ENCODE data around the gene RER1.
"Not testable (repeated sequence)": the region's sequence is repeated elsewhere in the genome, so short reads cannot be mapped to it uniquely, and the experiment has no call there.

RER1 gene

DNA sequence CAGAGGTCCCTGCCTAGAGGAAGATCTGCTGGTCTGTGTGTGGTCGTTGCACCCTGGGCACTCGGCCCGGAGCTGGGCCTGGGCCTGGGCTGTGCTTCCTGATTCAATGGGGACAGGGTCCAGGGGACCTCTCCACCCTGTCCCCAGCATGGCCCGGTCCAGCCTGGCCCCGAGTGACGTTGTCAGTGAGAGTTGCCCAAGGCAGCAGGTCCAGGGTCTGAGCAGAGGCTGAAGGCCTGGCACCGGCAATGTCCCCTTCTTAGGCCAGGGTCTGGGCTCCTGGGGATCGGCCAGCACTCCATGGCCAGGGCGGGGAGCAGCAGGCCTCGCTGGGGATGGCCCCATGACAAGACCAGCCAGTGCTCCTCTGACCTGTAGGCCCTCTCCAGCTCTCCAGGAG, 36.3 kb downstream of the RER1 start:
- DNase-seq (ENCODE audit: low spot score): no peak

DNA sequence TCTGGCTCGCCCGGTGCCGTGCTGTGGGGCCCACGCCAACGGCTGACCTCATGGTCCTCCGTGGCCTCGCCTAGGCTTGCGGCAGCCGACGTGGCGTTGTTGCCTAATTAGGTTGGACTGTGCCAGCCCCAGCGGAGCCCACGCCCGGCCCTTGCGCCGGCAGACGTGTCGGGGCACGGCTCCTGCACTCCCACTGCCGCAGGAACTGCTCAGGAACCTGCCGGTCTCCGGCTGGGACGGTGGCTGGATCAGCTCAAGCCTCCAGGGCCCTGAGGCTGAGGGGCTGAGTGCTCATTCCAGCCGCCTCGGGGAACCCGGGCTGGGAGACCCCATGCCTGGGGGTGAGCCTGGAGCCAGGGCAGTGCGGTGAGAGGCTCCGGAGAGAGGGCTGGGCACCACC, 36.8 kb downstream of the RER1 start:
- no peak for DNase-seq (ENCODE audit: low spot score)

DNA sequence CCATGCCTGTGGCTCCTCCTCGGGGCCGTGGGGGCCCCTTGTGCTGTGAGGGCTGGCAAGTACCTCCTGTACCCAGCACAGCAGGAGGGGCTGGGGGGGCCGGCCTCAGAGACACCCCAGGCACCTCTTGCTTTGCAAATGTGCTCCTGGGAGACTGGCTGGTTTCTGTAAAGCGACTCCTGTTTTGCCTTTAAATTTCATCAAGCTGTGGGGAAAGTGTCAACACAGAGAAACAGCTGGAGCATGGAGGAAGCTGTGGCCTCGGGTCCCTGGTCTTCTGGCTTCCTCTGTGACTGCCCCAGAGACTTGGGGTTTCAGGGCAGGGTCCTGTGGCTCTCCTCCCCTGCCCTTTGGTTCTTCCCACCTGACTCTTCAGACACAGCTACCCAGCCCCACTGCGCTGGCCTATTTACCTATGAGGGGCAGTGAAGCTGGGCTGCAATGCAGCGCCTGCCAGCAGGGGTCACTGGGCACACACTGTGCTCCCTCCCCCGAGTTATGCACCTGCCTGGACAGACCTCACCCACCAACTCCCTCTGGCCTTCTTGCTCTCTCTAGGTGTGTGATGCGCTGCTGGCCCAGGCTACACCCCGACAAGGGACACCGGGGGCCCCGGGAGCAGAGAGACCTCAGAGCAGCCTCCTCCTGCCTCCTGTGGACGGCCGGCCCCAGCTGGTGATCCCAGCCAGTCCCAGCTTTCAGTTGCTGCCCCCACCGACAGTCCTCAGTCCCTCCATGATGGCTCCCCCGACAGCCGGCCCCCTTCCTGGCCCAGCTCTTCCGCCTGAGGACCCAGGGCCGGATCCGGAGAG, 38.3 kb downstream of the RER1 start:
- DNase-seq (ENCODE audit: low spot score): no peak

DNA sequence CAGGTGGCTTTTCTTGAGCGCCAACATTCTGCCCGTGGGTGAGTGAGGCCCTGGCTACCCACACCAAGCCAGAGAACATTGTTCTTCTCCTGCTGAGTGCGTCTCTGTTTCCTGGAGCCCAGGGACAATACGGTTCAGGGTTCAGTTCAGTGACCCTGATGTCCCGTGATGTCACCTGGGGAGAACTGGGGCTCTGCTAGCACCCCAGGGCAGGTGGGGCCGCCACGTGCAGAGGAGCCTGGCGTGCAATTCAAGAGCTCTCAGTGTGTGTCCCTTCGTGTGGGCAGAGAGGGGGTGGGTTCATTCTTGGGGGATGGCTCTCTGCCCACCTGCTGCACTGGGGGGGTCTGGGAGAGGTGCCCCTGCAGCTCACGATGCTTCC, 38.9 kb downstream of the RER1 start:
- no peak for DNase-seq (ENCODE audit: low spot score)

DNA sequence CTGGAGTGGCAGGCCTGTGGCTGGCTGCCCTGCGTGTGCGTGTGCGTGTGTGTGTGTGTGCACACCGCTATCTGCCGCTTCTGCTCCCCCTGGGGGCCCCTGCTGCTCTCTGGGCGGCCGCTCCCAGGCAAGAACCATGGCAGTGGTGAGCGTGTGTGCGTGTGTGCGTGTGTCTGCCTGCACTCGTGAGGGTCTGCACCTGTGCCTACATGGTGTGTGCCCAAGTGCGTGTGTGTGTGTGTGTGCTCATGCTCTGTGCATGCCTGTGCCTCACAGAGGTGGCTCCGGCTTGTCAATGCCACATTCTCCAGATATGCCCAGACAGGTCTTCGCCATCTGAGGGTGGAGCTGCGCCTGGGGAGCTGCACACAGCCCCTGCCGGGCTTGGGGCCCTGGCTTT, 39.5 kb downstream of the RER1 start:
- DNase-seq (ENCODE audit: low spot score): no peak

DNA sequence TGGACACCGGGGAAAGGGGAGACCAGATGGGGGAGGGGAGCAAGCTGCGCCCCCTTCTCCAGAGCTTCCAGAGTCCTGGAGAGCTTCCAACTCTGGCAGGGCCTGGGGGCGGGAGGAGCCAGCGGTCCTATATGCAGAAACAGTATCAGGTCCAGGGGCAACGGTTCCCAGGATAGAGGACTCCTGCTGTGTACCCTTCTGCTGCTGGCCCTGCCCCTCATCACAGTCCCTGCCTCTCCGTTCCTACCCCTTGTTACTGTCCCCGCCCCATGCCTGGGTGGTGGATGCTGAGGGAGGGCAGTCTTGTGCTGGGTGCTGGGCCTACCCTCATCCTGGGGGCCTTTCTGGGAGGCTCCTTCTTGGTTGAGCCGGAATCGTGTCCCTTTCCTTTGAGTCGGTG, 39.9 kb downstream of the RER1 start:
- DNase-seq (ENCODE audit: low spot score): no peak

DNA sequence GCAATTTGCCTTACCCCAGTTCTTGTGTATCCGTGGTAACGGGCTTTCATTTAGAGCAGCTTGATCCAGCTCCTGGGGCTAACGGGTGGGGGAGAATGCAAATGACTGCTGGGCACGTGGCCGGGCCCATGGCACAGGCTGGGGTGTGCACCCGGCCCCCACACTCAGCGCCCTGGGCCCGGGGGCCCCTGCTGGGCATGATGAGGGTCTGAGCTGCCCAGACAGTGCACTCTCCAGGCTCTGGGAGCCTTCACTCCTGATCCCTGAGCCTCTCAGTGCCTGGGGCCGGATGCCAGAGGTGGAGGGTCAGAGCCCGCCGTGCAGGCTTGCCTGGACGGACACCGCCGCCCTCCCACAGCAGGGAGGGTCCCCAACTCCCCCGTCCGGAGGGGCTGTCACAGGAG, 40.8 kb downstream of the RER1 start:
- DNase-seq (ENCODE audit: low spot score): no peak

DNA sequence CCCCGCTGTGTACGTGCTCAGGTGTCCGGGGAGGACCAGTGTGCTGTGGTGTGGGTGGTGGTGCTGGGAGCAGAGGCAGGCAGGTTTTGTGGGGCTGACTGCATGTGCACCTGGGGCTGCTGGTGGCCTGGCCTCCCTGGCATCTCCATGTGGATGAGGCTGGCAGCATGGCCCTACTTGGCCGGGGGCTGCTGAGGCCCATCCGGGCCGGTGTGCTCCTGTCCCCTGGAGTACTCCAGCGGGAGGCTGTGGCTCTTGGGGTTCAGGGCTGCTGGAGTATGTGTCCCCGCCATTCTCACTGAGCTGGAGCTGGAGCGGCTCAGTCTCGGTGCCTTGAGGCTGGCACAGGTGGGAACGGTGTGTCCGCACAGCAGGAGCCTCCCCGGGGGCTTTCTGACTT, 41.6 kb downstream of the RER1 start:
- no peak for DNase-seq (ENCODE audit: low spot score)

DNA sequence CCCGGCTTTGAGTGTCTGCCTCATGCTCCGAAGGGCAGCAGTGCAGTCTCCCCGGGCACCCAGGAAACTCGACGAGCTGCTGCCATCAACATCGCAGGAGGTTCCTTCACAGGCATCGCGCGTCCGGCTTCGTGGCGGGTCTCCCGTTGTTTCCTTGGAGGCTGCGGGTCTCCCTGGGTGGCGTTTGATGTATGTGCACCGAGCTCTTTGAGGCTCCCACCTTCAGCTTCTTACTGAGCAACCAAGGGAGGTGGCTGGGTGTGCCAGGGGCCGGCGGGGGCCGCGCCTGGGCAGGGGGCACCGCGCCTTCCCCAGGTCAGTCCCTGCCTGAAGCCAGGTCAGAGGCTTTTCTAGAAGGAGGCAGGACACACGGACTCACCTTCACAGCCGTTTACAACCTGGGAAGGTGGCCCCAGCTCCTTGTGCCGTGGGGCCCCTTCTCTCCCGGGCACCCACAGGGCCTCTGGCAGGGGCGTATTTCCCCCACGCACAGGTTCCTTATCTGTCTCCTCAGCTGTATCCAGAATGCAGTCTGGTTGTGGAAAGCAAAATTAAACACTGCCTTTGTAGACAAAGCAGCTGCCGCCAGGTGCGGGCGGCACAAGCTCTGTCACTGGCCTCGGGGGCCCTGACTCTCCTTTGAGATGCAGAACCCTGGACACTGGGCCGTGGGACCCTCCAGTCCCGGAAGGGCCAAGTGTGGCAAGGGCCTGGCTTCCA, 42.5 kb downstream of the RER1 start:
- DNase-seq (ENCODE audit: low spot score): no peak

DNA sequence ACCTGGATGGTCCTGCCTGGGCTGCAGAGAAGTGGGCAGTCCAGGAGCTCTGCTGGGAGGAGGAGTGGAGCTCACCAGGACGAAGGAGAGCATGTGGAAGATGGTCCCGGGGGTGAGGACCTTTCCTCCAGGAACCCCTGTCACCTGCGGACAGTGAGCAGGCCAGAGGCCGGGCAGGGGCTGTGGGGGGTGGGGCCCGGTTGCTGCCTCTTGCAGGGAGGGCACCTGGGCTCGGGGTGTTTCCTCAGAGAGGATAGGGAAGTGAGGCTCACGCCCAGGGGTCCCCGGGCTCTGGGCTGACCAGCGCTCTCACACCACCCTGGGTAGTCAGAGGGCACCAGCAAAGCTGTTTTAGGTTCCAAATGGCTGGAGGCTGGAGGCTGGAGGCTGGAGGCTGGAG, 43.5 kb downstream of the RER1 start:
- no peak for DNase-seq (ENCODE audit: low spot score)

DNA sequence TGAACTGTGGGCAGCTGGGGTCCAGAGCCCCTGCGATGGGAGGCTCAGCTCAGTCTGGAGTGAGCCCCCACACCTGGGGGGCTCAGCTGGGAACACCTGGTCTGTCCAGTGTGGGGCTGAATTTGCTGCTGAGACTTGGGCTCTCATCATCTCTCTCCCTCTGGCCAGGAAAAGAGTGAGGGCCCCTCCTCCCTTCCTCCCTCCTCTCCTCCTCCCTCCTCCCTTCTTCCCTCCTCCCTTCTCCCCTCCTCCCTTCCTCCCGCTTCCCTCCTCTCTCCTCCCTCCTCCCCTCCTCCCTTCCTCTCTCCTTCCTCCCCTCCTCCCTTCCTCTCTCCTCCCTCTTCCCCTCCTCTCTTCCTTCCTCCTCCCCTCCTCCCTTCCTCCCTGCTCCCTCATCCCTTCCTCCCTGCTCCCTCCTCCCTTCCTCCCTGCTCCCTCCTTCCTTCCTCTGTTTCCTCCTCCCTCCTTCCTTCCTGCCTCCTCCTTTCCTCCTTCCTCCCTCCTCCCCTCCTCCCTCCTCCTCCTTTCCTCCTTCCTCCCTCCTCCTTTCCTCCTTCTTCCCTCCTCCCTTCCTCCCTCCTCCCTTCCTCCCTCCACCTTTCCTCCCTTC, 44.2 kb downstream of the RER1 start:
- DNase-seq (ENCODE audit: low spot score): no peak

DNA sequence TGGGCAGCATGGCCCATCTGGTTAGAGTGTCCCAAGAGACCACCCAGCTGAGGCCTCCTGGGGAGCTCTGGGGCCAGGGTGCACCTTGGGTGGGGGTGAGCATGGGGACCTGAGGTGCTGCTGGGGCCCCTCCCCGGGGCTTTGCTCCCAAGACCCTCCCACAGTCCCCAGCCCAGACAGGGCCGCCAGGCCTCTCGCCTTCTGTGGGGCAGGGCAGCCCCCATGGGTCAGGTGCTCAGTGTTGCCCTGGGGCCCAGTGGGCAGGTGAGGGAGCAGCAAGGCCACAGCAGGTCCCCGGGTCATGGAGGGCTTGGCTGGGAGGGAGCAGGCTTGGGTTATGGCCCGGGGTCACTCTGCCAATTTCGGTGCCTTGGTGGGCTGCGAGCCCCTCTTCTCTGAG, 45.2 kb downstream of the RER1 start:
- no peak for DNase-seq (ENCODE audit: low spot score)

DNA sequence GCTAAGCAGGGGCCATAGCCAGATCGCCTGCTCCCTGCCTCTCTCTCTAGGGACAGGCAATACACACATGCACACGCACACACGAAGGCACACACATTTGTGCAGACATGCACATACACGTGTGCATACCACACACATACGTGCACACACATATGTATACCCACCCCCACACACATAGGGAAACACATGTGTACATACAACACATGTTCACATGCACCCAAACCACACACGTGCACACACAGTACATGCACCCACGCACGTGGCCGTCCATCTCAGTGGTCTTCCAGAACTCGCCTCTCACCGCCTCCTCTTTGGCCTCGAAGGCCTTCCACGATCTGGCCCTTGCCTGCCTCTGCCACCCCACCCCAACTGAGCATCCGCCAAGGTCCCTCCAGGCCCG, 46.0 kb downstream of the RER1 start:
- no peak for DNase-seq (ENCODE audit: low spot score)

DNA sequence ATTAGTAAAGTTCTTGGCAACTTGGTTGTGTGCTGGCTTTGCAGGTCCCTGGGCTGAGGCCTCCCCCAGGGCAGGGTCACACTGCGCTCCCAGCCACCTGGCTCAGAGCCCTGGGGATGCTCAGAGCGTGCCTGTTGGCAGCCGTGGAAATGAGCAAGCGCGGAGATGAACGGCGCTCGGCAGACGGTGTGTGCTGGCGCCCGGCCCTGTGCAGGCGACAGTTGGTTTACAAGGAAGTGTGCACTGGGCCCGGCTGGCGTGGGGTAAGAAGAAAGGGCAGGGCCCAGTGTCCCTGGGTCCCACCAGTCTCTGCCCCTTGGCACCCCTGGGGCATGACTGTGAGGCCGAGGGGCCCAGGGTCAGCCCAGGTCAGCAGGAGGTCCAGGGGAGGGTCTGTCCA, 46.4 kb downstream of the RER1 start:
- DNase-seq (ENCODE audit: low spot score): no peak

DNA sequence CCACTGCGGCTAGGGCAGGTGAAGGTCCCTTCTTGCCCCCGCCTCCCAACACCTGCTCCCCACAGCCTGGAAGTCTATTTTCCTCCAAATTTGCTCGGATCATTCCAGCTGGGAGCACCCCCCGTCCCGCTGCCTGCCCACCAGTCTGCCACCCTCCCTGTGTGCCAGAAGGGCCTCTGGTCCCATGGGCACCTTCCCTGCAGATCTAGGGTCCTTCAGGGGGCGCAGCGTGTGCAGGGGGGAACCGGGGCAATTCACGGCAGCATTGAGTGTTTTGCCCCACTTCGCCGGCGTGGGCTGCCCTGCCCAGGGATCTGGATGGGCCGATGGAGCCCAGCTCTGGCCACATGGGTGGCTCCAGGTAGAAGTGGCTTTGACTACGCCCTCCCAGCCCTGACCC, 47.0 kb downstream of the RER1 start:
- DNase-seq (ENCODE audit: low spot score): no peak

DNA sequence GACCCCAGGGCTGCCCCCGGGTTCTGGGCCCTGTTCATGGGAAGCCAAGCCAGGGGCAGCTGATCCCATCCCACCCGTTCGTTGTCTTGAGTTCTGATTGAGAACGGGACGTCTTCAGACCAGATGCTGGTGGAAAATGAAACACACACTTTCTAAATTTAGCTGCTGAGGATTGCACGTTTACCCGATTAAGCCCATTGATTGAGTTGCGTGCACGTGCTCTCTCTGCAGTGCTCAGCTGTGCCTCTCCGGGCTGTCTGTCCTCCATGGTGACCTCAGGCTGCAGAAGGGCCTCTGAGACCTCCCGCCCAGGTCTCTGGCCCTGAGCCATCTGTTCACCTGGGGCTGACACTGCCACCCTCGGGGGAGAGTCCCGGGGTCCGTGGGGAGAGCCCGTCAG, 47.7 kb downstream of the RER1 start:
- DNase-seq (ENCODE audit: low spot score): no peak

DNA sequence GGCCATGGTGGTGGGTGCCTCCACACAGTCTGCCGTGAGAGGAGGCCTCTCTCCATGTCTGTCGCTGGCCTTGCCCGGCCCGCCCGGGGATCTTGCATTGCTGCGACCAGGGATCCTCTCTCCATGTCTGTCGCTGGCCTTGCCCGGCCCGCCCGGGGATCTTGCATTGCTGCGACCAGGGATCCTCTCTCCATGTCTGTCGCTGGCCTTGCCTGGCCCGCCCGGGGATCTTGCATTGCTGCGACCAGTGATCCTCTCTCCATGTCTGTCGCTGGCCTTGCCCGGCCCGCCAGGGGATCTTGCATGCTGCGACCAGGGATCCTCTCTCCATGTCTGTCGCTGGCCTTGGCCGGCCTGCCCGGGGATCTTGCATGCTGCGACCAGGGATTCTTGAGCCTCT, 48.7 kb downstream of the RER1 start:
- DNase-seq (ENCODE audit: low spot score): not testable (repeated sequence)

DNA sequence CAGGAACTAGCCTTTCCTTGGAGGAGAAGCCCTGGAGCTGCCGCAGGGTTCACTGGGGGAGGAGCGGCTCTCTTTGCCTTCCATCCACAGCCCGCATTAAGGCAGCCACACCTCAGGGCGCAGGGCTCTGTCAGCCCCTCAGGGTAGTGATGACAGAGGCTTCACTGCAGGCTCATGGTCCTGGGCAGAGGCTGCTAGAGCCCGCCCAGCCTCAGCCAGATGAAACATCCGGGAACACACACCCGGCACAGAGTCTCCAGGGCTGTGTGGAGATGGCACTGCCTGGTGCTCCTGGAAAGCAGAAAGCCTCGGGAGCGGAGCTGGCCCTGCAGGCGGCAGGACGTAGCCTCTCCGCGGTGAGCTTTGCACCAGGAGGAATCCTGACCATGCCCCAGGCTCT, 50.1 kb downstream of the RER1 start:
- no peak for DNase-seq (ENCODE audit: low spot score)

DNA sequence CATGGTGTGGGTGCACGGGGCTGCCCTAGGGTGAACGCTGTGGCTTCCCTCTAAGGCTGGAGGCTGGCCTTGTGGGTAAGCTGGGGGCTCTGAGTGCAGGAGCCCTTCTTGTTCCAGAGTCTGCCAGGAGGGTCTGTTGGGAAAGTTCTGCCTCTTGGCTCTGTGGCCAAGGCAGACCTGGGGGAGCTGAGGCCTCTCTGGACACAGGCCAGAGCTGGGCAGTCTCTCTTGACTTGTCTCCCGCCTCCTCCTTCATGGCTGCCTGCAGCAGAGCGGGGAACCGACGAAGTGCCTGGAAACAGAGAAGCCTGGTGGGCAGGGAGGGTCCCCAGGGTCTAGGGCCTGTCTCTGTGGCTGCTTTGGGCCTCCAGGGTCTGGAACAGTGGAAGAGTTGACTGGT, 51.0 kb downstream of the RER1 start:
- no peak for DNase-seq (ENCODE audit: low spot score)

DNA sequence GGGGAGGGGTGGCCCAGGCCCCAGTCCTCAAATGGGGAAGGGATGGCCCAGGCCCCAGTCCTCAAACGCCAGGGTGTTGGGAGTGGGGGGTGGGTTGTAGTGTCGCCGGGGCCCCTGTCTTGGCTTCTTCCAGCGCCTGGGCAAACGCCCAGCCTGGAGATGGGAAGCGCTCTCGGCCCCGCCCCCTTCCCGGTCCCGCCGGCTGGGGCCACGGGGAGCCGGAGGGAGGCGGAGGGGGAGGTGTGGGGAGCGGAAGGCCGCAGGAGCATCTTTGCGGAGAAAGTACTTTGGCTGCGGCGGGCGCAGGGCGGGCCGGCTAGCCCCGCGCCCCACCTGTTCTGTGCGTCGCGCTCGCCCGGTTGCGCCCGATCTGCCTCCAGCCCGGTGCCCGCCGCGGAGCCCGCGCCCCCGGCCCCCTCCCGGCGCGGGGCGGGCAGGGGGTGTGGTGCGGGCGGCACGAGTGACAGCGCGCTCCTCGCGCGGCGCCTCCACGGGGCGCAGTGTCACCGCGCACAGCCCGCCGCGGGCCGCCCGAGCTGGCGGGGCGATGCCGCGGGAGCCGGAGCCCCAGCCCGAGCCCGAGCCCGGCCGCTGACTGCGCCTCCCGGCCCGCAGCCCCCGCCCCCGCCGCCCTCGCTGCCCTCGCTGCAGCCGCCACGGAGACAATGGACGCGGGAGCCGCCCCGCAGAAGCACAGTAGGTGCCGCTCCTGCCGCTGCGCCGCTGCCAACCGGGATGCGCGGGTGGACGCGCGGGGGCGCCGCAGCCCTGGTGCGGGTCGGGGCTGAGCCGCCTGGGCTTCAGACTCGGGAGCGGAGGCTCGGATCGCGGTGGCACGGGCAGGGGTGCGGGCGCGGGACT, 51.9 kb downstream of the RER1 start:
- no peak for DNase-seq (ENCODE audit: low spot score)

DNA sequence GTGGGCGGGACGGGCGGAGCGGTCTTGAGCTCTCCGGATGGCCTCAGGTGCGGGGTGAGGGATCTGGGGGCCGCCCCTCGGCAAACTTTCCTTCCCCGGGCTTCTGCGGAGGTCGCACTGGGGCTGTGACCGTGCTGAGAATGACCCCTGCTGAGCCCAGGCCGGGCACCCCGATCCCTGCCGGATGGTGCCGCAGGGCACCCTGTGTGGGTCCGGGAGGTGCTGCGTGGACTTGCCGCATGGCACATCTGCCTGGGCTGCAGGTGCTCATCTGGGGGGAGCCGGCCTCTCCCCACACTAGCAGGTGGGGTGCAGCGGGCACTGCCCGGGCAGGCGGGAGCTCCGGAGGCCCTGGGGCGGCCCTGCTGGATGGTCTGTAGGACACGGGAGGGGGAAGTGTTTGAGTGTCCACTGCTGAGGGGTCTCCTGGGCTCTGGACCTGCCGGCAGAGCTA, 52.5 kb downstream of the RER1 start:
- DNase-seq (ENCODE audit: low spot score): no peak

DNA sequence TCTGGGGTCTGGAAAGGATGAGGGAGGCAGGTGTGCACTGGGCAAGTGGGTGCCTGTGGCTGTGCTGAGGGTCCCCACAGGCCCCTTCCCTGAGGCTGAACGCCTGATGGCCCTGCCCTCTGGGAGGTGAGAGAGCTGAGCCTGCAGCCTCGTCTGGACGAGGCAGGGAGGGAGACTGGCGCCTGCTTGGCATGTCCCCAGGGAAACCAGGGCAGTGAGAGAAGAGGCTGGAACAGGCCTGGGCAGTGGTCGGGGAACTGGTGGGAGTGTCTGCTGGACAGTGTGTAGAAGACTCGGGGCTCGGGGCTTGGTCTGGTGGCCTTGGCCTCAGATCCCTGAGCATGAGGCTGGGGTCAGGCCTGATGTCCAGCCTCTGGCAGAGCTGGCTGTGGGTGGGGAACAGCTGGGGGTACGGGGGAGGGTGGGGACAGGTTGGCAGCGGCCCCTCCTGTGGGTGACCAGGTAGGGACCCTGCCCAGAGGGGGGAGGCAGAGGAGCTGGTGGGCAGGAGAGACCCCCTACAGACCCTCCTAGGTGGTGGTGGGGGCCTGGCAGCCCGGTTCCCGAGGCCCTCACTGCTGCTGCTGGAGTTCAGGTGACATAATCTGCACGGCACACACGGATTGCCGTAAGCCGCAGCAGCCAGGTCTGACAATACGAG, 53.7 kb downstream of the RER1 start:
- no peak for DNase-seq (ENCODE audit: low spot score)
